HG02884 (cell line): ENCODE measurements around the gene PCDHA4.
"Not testable (repeated sequence)": the region's sequence is repeated elsewhere in the genome, so short reads cannot be mapped to it uniquely, and the experiment has no call there.

Experiments
- ATAC-seq: cut with Tn5 transposase; IDR thresholded peaks from one replicate; pipeline ENCODE4 v1.9.1; 2021; ENCODE audit warnings: mild to moderate bottlenecking, moderate library complexity; ENCODE audit not compliant: unreplicated experiment

Gene PCDHA4

GRCh38 chr5:140821375-140822280, 14.8 kb downstream of the PCDHA4 start, which contains the start of gene PCDHA5:
Gene PCDHA5 (plus strand): TSS chr5:140821613.
- no peak for ATAC-seq

GRCh38 chr5:140822281-140822629, 15.4 kb downstream of the PCDHA4 start:
- no peak for ATAC-seq

GRCh38 chr5:140822969-140823368, 16.1 kb downstream of the PCDHA4 start:
- not testable (repeated sequence) for ATAC-seq

- no peak for ATAC-seq
Observed at GRCh38 chr5:140823475-140823874, 16.6 kb downstream of the PCDHA4 start.

GRCh38 chr5:140827704-140828361, 21.0 kb downstream of the PCDHA4 start, which contains the start of gene PCDHA6:
Gene PCDHA6 (plus strand): TSS chr5:140827960. CDS start chr5:140828092, 132 bp downstream.
- no peak for ATAC-seq

- no peak for ATAC-seq
Observed at GRCh38 chr5:140828362-140828737, 21.5 kb downstream of the PCDHA4 start.

- not testable (repeated sequence) for ATAC-seq
Observed at GRCh38 chr5:140829511-140830501, 22.9 kb downstream of the PCDHA4 start.

- ATAC-seq = no peak
Observed at GRCh38 chr5:140833993-140834392, 27.1 kb downstream of the PCDHA4 start, which contains the start of gene PCDHA7. Gene PCDHA7 (plus strand): TSS chr5:140834269. CDS start chr5:140834384, 115 bp downstream.

GRCh38 chr5:140834439-140835008, 27.7 kb downstream of the PCDHA4 start:
- ATAC-seq = not testable (repeated sequence)

GRCh38 chr5:140835622-140836510, 29.0 kb downstream of the PCDHA4 start:
- no peak for ATAC-seq

GRCh38 chr5:140840978-140841962, 34.4 kb downstream of the PCDHA4 start, which contains the start of gene PCDHA8:
Gene PCDHA8 (plus strand): TSS chr5:140841187. CDS start chr5:140841322, 135 bp downstream.
- no peak for ATAC-seq

- no peak for ATAC-seq
Observed at GRCh38 chr5:140842798-140843733, 36.2 kb downstream of the PCDHA4 start.

GRCh38 chr5:140848139-140849102, 41.6 kb downstream of the PCDHA4 start, which contains the start of gene PCDHA9:
Gene PCDHA9 (plus strand): TSS chr5:140848382. CDS start chr5:140848496, 114 bp downstream.
- not testable (repeated sequence) for ATAC-seq

- ATAC-seq = not testable (repeated sequence)
Observed at GRCh38 chr5:140849831-140850634, 43.2 kb downstream of the PCDHA4 start.
